Measurements from ENCODE around the gene SND1. TPM values are rescaled to one million over a fixed set of nuclear protein-coding genes. Genes with fewer than 3 reads are reported as not detected.

SND1 gene
- total RNA-seq, 4 donors from 2014 or later, result 70.8 to 141 (median 85.7) TPM

DNA sequence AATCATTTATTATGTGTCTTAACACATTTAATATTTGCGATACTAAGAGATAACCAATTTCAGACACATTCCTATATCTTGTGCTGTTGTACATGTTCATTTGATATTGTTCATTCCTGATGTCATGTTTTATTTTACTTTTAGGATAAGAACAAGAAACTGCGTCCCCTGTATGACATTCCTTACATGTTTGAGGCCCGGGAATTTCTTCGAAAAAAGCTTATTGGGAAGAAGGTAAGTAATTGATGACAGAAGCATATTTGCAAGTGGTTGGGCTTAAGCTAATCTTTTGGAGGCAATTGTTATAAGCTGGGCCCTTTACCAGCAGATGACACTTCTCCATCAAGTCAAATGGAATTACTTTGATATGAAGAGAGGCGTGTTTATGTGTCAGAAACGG, 155.3 kb downstream of the SND1 start:
- DNase-seq (ENCODE audit: low spot score in 2 of 2), result no peak
- peaks cover 0 to 5% (median 2%) of the 10 kb centered on the region in 4 donors for H3K4me1 ChIP-seq
- H3K4me3 ChIP-seq, result no peak overlapping the region
- peaks cover 0 to 6% (median 0%) of the 10 kb centered on the region in 3 donors for H3K36me3 ChIP-seq
- 68 to 71% methylated on average over 6 of the region's 6 CpGs for WGBS, 2 donors
- TF ChIP-seq EP300 (IDR thresholded peaks at IDR 0.05), result no peak
- TF ChIP-seq POLR2A (IDR thresholded peaks at IDR 0.05), result no peak
- TF ChIP-seq, protein P1, sequence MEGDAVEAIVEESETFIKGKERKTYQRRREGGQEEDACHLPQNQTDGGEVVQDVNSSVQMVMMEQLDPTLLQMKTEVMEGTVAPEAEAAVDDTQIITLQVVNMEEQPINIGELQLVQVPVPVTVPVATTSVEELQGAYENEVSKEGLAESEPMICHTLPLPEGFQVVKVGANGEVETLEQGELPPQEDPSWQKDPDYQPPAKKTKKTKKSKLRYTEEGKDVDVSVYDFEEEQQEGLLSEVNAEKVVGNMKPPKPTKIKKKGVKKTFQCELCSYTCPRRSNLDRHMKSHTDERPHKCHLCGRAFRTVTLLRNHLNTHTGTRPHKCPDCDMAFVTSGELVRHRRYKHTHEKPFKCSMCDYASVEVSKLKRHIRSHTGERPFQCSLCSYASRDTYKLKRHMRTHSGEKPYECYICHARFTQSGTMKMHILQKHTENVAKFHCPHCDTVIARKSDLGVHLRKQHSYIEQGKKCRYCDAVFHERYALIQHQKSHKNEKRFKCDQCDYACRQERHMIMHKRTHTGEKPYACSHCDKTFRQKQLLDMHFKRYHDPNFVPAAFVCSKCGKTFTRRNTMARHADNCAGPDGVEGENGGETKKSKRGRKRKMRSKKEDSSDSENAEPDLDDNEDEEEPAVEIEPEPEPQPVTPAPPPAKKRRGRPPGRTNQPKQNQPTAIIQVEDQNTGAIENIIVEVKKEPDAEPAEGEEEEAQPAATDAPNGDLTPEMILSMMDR (IDR thresholded peaks at IDR 0.05), result no peak
- no peak overlapping the region for H3K27ac ChIP-seq
- H3K27me3 ChIP-seq, result no peaks in the 10 kb centered on the region
- H3K9me3 ChIP-seq, result no peaks in the 10 kb centered on the region

DNA sequence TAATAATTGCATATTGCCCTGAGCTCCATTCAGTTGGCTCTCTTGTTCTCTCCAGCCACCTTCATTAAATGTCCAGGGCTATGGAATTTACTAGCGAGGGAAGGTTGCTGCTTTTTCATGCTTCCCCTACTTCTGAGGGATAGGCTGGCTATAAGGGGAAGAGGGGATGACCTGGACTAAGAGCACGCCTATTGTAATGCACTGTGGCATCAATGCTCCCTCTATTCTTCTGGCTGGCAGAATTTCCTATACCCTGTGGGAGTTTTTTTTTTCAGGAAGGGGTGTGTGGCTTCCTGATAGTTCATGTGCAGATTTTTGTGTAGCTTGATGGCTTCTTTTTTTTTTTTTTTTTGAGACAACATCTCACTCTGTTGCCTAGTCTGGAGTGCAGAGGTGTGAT, 155.8 kb downstream of the SND1 start:
- Histone ChIP-seq H3K9me3 (no peaks in the 10 kb centered on the region), H3K4me3 (no peak overlapping the region), H3K27me3 (no peaks in the 10 kb centered on the region), H3K27ac (peak overlapping the region in 1 of 4 donors; percentile 6), H3K36me3 (peaks cover 0 to 6% (median 0%) of the 10 kb centered on the region in 3 donors), H3K4me1 (peaks cover 0 to 10% (median 4%) of the 10 kb centered on the region in 4 donors)
- TF ChIP-seq POLR2A (IDR thresholded peaks at IDR 0.05) (no peak), EP300 (IDR thresholded peaks at IDR 0.05) (no peak)
- TF ChIP-seq, protein P1 (IDR thresholded peaks at IDR 0.05), result no peak
- 44 to 55% methylated on average over 2 of the region's 2 CpGs for WGBS, 2 donors
- DNase-seq (ENCODE audit: low spot score in 2 of 2), result no peak

DNA sequence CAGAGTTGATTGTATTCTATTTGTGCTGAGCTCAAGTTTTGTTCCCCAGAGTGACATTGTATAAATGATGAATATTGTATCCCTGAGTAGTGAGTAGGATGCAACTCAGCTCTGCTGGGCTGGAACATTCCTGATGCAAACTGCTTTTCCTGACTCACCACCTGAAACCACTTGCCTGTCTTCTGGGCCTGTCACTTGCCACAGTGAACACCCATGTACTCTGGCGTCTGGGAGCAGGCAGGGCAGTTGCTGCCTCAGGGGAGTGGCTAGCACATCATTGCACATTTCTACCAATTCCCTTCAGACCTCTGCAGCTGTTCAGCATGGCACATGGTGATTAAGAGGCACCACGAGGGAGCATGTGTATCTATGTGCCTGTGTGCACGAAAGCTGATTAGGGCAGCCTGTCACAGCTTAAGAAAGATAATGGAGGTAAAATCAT, 157.3 kb downstream of the SND1 start:
- no peaks in the 10 kb centered on the region for H3K27me3 ChIP-seq
- no peak overlapping the region for H3K27ac ChIP-seq
- no peak for DNase-seq (ENCODE audit: low spot score in 2 of 2)
- WGBS, 2 donors, result 56 to 77% methylated on average over 3 of the region's 3 CpGs
- peaks cover 0 to 6% (median 0%) of the 10 kb centered on the region in 3 donors for H3K36me3 ChIP-seq
- TF ChIP-seq EP300 (IDR thresholded peaks at IDR 0.05) (no peak), POLR2A (IDR thresholded peaks at IDR 0.05) (no peak)
- TF ChIP-seq, protein P1 (IDR thresholded peaks at IDR 0.05), result no peak
- H3K4me1 ChIP-seq, result peaks cover 0 to 24% (median 4%) of the 10 kb centered on the region in 4 donors
- H3K4me3 ChIP-seq, result no peak overlapping the region
- H3K9me3 ChIP-seq, result no peaks in the 10 kb centered on the region

DNA sequence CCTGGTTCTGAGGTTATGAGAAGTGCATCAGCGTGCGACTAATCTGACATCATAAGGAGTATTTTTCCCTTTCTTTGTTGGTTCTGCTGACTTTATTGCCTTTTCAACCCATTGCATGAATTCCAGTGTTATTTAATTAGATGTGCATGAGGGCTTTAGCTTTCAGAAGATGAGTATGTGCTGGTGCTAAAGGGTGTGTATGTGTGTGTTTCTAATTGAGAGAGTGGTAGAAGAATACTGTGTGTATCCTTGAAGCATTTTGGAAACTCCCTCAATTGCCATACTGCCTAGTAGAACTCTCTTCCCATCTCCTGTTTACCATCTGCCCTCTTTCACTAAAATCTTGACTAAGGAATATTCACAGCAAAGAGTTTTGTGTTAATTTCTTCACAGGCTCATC, 158.1 kb downstream of the SND1 start:
- TF ChIP-seq EP300 (IDR thresholded peaks at IDR 0.05), result no peak
- Histone ChIP-seq H3K9me3 (no peaks in the 10 kb centered on the region), H3K4me3 (no peak overlapping the region), H3K36me3 (peaks cover 0 to 6% (median 0%) of the 10 kb centered on the region in 3 donors), H3K27ac (no peak overlapping the region), H3K4me1 (peaks cover 0 to 28% (median 4%) of the 10 kb centered on the region in 4 donors), H3K27me3 (no peaks in the 10 kb centered on the region)
- no peak for DNase-seq (ENCODE audit: low spot score in 2 of 2)
- 97% methylated on average over 2 of the region's 2 CpGs for WGBS, 2 donors

DNA sequence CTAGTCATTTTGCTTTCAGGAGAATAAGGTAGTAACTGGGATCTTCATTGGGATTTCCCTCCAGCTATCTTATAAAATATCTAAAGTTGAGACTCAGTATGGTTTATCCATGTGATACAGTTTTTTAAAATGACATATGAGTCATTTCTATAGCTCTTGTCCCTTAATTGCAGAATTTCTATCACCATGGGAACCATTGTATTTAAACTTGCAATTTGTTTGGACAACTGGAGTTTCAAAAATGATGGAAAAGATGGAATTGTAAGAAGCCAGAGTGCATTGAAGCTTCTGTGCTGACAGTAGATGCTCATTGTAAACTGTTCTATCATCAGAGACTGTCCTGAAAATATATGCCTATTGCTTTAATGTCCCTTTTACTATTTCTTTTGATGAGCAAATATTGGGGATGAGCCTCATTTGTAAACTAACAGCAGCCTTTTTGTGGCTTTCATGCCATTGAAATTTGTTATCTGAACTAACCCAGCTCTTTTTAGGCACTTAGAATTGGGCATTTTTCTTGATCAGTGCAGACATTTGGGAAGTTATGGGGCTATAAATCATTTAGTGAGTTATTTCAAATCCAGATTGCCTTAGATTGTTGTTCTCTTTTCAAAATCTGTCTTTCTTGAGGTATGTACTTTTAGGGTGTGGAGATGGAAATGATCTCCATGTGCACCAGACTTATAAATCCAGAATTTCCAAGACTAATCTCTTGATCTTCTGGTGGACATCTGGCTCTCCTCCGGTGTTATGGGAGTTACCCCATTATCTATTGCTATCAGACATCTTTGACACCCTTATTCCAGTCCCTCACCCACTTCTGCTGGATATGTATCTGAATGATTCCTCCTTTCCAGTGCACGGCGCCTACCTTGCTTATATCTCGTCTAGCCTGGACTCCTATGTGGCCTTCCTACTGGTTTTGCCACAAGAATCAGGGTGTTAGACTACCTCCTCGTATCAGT, 159.0 kb downstream of the SND1 start:
- H3K4me3 ChIP-seq, result no peak overlapping the region
- H3K27me3 ChIP-seq, result no peaks in the 10 kb centered on the region
- H3K9me3 ChIP-seq, result no peaks in the 10 kb centered on the region
- no peak overlapping the region for H3K27ac ChIP-seq
- peaks cover 0 to 6% (median 0%) of the 10 kb centered on the region in 3 donors for H3K36me3 ChIP-seq
- TF ChIP-seq EP300 (IDR thresholded peaks at IDR 0.05) (no peak), POLR2A (IDR thresholded peaks at IDR 0.05) (no peak)
- TF ChIP-seq, protein P1 (IDR thresholded peaks at IDR 0.05), result no peak
- DNase-seq (ENCODE audit: low spot score in 2 of 2), result no peak
- WGBS, 2 donors, result 95 to 98% methylated on average over 5 of the region's 5 CpGs
- peaks cover 0 to 28% (median 4%) of the 10 kb centered on the region in 4 donors for H3K4me1 ChIP-seq
